ENCODE measurements around the gene TTC34. TPM values are rescaled to one million over a fixed set of nuclear protein-coding genes. Genes with fewer than 3 reads are reported as not detected.
A peak's percentile ranks its signal among the peaks of the same experiment; 100 is the strongest.

The TTC34 gene
- total and polyA plus RNA-seq, 2 donors (not counting 1 experiment from before 2014, with no cell fraction given): 0.05 to 0.17 TPM

GRCh38 chr1:2788506-2789163 lies 12.9 kb downstream of the TTC34 start:
- H3K4me1 ChIP-seq (ENCODE audit: control insufficient read depth, extremely low read depth, insufficient read depth, low read length): no peaks in the 10 kb centered on the region
- no peaks in the 10 kb centered on the region for H3K79me2 ChIP-seq (ENCODE audit: control insufficient read depth, insufficient read depth, low read length)
- no peak overlapping the region for H3K9ac ChIP-seq (ENCODE audit: insufficient read depth, low read length)
- no peaks in the 10 kb centered on the region for H3K9me3 ChIP-seq (ENCODE audit: control insufficient read depth, insufficient read depth, low read depth, low read length)
- H4K20me1 ChIP-seq (ENCODE audit: control insufficient read depth, extremely low read depth, insufficient read depth, low read length): no peaks in the 10 kb centered on the region
- no peak for DNase-seq (ENCODE audit: low read depth in 2 of 2)
- H3K4me3 ChIP-seq (replicated peaks in 1 of 4; ENCODE audit: control extremely low read depth in 1 of 4, insufficient read depth in 1 of 4, low read depth in 3 of 4, low read length in 4 of 4): no peak overlapping the region
- TF ChIP-seq EZH2 (IDR thresholded peaks at IDR 0.05; ENCODE audit: low read length, missing control alignments) (no peak), CTCF (conservative IDR thresholded peaks at IDR 0.05 in 1 of 2, IDR thresholded peaks at IDR 0.05 in 1 of 2; ENCODE audit: low read depth in 1 of 2, low read length in 2 of 2) (no peak)
- no peaks in the 10 kb centered on the region for H3K36me3 ChIP-seq (ENCODE audit: control insufficient read depth, insufficient read depth, low read length)
- no peaks in the 10 kb centered on the region for H3K27me3 ChIP-seq (ENCODE audit: control insufficient read depth, insufficient read depth, low read length)
- H3K27ac ChIP-seq (ENCODE audit: insufficient read depth, low read length): no peak overlapping the region
- no peak overlapping the region for H2AFZ ChIP-seq (ENCODE audit: low read length)
- no peak overlapping the region for H3K4me2 ChIP-seq (ENCODE audit: extremely low read depth, insufficient read depth, low read length)

- no peaks in the 10 kb centered on the region for H3K4me1 ChIP-seq (ENCODE audit: control insufficient read depth, extremely low read depth, insufficient read depth, low read length)
- H4K20me1 ChIP-seq (ENCODE audit: control insufficient read depth, extremely low read depth, insufficient read depth, low read length): no peaks in the 10 kb centered on the region
- TF ChIP-seq CTCF (conservative IDR thresholded peaks at IDR 0.05 in 1 of 2, IDR thresholded peaks at IDR 0.05 in 1 of 2; ENCODE audit: low read depth in 1 of 2, low read length in 2 of 2) (no peak), EZH2 (IDR thresholded peaks at IDR 0.05; ENCODE audit: low read length, missing control alignments) (no peak)
- no peaks in the 10 kb centered on the region for H3K9me3 ChIP-seq (ENCODE audit: control insufficient read depth, insufficient read depth, low read depth, low read length)
- H3K79me2 ChIP-seq (ENCODE audit: control insufficient read depth, insufficient read depth, low read length): no peaks in the 10 kb centered on the region
- H3K4me2 ChIP-seq (ENCODE audit: extremely low read depth, insufficient read depth, low read length): no peak overlapping the region
- H2AFZ ChIP-seq (ENCODE audit: low read length): no peak overlapping the region
- H3K27me3 ChIP-seq (ENCODE audit: control insufficient read depth, insufficient read depth, low read length): no peaks in the 10 kb centered on the region
- no peak overlapping the region for H3K9ac ChIP-seq (ENCODE audit: insufficient read depth, low read length)
- no peak overlapping the region for H3K4me3 ChIP-seq (replicated peaks in 1 of 4; ENCODE audit: control extremely low read depth in 1 of 4, insufficient read depth in 1 of 4, low read depth in 3 of 4, low read length in 4 of 4)
- no peak for DNase-seq (ENCODE audit: low read depth in 2 of 2)
- no peaks in the 10 kb centered on the region for H3K36me3 ChIP-seq (ENCODE audit: control insufficient read depth, insufficient read depth, low read length)
- H3K27ac ChIP-seq (ENCODE audit: insufficient read depth, low read length): no peak overlapping the region
These were observed 14.2 kb downstream of the TTC34 start for GRCh38 chr1:2787163-2787911.

GRCh38 chr1:2786329-2787162 lies 14.9 kb downstream of the TTC34 start:
- H3K79me2 ChIP-seq (ENCODE audit: control insufficient read depth, insufficient read depth, low read length): no peaks in the 10 kb centered on the region
- no peaks in the 10 kb centered on the region for H3K9me3 ChIP-seq (ENCODE audit: control insufficient read depth, insufficient read depth, low read depth, low read length)
- H3K4me1 ChIP-seq (ENCODE audit: control insufficient read depth, extremely low read depth, insufficient read depth, low read length): no peaks in the 10 kb centered on the region

More at GRCh38 chr1:2786329-2787162, 14.9 kb downstream of the TTC34 start:
- Histone ChIP-seq H2AFZ (ENCODE audit: low read length) (no peak overlapping the region), H4K20me1 (ENCODE audit: control insufficient read depth, extremely low read depth, insufficient read depth, low read length) (no peaks in the 10 kb centered on the region), H3K27me3 (ENCODE audit: control insufficient read depth, insufficient read depth, low read length) (no peaks in the 10 kb centered on the region), H3K4me2 (ENCODE audit: extremely low read depth, insufficient read depth, low read length) (no peak overlapping the region), H3K4me3 (replicated peaks in 1 of 4; ENCODE audit: control extremely low read depth in 1 of 4, insufficient read depth in 1 of 4, low read depth in 3 of 4, low read length in 4 of 4) (no peak overlapping the region), H3K9ac (ENCODE audit: insufficient read depth, low read length) (no peak overlapping the region), H3K36me3 (ENCODE audit: control insufficient read depth, insufficient read depth, low read length) (no peaks in the 10 kb centered on the region), H3K27ac (ENCODE audit: insufficient read depth, low read length) (no peak overlapping the region)
- DNase-seq (ENCODE audit: low read depth in 2 of 2): no peak
- TF ChIP-seq CTCF (conservative IDR thresholded peaks at IDR 0.05 in 1 of 2, IDR thresholded peaks at IDR 0.05 in 1 of 2; ENCODE audit: low read depth in 1 of 2, low read length in 2 of 2) (peak in 1 of 2 donors; percentile 41), EZH2 (IDR thresholded peaks at IDR 0.05; ENCODE audit: low read length, missing control alignments) (no peak)

Measured in fibroblast of lung (primary cell).